T follicular helper cell (primary cell): Measurements from ENCODE around the gene MDN1.
"Not testable (repeated sequence)": the region's sequence is repeated elsewhere in the genome, so short reads cannot be mapped to it uniquely, and the experiment has no call there.

Experiments used
- DNase-seq: peaks from one replicate; pipeline ENCODE4 v3.0.0-alpha.2; 2020; ENCODE audit warnings: low read depth

The MDN1 gene

DNA sequence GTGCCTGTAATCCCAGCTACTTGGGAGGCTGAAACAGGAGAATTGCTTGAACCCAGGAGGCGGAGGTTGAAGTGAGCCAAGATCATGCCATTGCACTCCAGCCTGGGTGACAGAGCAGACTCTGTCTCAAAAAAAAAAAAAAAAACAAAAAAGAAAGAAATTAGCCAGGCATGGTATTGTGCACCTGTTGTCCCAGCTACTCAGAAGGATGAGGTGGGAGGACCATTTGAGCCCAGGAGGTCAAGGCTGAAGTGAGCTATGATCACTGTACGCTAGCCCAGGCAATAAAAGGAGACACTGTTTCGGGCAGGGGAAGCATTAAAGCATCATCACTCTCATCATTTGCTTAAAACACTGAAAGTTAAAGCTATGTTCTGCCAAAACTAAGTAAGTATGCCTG lies 6.2 kb downstream of the MDN1 start:
- DNase-seq = not testable (repeated sequence)

DNA sequence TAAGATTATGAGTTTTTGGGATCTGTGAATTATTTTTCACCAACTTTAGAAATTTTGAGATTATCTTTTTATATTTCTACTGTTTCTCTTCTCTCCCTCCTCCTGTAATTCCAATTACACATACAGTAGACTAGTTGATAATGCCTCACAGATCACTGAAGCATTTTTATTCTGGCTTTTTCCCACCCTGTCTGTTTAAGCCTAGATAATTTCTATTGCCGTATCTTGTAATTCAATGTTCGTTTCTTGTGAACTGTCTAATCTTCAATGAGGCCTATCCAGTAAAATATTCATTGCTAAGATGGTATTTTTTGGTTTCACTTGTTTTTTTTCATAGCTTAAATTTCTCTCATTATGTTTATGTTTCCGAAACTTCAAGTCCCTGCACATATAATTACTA lies 12.0 kb downstream of the MDN1 start:
- DNase-seq = no peak

DNA sequence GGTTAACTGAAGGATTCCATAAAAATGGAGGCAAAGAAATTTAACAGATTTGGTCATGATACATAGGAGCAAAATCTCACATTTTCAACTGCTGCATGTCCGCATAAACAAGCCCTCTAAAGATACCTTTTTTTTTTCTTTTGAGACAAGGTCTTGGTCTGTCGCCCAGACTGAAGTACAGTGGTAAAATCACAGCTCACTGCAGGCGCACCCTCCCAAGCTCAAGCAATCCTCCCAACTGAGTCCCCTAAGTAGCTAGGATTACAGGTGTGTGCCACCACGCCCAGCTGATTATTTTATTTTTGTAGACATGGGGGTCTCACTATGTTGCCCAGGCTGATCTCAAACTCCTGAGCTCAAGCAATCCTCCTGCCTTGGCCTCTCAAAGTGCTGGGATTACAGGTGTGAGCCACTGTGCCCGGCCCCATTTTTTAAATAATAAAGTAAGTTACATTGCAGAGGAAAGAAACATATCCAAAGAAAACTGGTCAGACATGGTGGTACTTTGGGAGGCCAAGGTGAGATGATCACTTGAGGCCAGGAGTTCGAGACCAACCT lies 13.7 kb downstream of the MDN1 start:
- DNase-seq = no peak

DNA sequence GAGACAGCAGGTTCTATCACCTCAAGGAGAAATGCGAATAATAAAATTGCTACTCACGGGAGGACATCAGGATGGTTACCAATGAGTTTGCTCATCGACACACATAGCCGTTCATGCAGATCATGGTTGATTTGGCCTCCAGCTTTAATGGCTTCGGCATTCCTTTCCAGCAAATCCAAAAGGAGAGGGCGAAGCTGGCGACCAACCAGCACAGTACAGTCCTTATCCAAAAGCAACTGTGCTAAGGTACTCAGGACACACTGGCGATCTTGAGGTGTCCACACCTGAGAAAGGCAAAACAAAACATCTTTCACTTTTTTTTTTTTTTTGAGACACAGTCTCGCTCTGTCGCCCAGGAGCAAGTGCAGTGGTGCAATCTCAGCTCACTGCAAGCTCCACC lies 16.3 kb downstream of the MDN1 start:
- DNase-seq = no peak

DNA sequence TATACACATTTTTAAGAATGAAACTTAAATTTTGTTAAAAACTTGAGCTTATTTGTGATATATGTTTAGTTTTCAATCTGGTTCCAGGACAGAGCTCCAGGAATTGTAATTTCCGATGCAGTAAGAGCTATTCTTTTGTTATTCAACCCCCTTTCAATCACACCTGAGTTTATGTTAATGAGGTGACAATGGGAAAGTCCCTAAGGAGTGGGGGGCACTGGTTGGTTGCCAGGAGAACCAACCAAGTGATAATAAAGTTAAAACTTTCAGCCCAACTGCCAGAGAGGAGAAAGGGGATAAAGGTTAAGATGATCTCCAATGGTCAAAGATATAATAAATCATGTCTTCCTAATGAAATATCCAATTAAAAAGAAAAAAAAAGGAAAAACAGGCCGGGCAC lies 19.8 kb downstream of the MDN1 start:
- DNase-seq = no peak

DNA sequence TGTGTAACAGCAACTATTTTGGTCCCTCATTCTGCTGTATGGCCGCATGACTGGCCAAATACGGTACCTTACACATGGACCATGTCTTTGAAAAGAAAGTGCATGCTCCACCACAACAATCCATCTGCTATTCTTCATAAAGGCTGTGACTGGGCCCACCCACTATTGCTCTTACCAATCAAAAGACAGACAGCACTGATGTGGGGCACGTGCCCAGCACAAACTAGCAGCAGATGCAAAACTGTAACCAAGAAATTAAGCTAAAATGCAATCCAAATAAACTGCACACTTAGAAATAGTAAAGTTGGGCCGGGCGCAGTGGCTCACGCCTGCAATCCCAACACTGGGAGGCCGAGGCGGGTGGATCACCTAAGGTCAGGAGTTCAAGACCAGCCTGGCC lies 20.5 kb downstream of the MDN1 start:
- DNase-seq = no peak

DNA sequence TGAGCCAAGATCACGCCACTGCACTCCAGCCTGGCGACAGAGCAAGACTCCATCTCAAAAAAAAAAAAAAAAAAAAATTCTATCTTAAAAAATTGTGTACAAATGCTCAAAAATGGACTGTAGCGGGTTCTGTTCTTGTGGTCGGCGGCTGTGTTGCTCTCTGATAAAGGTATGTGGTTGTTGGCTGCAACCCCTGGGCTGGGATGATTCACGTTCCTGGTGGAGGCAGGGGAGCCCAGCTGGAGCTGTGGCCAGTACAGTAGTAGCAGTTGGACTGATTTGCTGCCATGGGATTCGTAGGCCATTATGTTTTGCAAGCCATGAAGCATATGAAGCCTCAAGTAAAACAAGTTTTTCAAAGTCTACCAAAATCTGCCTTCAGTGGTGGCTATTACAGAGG lies 22.3 kb downstream of the MDN1 start:
- no peak for DNase-seq

DNA sequence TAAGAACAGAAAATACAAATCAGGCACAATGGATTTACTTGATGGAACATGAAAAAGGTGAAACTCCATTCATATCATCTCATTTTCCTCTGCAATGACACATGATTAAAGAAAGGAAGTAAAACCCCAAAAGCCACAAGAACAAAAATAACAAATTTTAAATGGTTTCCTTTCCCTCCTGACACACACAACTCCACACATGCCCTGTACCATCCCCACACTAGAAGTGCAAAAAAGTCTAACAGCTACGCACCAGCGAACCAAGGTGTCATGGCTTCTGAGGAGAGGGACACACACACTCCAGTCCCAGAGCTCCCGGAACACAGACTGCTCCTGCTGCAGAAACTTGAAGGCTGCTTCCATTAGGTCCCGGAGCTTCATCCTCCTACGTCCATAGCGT lies 25.3 kb downstream of the MDN1 start:
- no peak for DNase-seq

DNA sequence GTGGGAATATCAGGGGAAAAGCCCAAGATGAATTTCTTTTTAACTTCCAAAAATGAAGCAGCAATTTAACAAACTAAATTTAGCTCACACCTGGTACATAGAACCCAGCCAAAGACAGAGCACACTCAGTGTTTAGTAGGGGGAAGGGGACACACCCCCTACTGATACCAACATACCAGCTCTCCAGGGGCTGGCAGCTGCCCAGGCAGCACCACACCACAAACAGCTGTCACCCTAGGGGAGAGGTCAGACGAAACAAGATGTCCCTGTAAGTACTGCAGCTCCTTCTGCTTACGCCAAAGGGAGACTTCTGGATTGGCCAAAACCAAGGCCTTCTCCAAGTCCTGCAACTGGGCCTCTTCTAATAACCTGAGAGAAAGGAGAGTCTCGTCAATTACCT lies 26.0 kb downstream of the MDN1 start:
- no peak for DNase-seq

DNA sequence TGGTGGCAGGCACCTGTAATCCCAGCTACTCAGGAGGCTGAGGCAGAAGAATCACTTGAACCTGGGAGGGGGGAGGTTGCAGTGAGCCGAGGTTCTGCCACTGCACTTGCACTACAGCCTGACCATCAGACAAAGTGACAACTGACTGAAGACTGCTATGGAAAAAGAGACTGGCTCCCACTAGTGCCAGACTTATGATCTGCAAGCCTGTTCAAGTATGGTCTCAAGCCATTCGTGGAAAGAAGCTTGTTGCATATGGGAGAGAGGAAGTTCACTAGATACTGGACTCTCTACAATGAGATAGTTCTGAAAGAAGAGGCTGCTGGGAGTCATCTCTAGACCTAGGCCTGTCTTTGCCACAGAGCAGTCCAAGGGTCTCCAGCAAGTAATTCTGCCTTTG lies 26.7 kb downstream of the MDN1 start:
- no peak for DNase-seq

DNA sequence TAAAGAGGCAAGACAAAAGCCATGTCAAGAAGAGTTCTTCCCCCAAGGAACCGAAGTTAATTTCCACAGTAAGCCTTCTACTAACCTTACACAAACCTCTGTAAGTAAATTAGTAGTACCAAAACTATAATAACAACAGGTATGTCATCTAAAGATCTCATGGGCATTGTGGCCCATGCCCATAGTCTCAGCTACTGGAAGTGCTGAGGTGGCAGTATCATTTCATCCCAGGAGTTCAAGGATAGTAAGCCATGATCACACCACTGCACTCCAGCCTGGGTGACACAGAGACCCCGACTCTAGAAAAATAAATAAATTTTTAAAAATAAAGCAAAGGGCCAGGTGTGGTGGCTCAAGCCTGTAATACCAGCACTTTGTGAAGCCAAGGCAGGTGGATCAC lies 29.2 kb downstream of the MDN1 start:
- no peak for DNase-seq

DNA sequence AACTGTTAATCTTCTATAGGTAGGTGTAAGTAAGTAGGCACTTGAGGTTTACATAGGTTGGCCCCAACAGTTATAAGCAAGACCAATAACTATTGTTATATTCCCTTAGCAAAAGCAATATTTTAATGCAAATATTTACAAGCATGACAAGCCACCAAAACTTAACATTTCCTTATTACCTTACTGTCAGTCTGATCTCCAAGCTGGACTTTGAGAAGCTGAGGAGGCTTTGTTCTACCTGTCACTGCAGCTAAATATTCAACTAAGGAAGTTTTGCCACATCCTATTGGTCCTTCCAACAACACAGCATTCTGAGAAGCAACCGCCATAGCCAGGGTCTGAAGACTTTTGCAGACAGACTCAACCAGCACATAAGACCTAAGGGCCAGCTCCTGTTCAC lies 29.6 kb downstream of the MDN1 start:
- DNase-seq = no peak

DNA sequence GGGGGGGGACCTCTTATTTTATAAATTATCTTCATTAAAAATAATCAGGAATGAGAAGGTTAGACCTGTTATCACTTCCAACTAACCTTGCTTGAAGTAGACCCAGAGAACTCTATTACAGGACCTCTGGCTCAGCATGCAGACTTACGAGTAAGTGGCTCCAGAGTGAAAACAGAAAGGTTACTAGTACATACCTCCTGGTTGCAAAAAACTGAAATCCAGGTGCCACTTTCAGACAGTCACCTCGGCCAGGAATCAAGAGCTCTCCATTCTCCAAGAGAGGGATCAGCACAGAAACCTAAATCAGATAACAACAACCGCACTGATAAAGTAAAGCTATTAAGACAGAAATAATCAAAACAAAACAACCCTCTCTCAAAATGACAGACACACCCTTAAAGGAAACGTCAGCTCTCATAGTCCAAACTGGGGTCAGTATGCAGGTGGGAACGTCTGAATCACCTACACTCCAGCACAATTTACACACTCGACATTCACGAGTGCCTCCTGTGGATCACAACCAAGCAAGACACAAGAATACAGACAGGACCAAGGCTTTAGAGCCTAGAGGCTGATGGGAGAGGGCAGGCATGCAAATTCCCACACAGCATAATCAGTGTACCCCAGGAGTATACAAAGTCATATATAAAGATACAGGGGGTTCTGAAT lies 31.8 kb downstream of the MDN1 start:
- no peak for DNase-seq

DNA sequence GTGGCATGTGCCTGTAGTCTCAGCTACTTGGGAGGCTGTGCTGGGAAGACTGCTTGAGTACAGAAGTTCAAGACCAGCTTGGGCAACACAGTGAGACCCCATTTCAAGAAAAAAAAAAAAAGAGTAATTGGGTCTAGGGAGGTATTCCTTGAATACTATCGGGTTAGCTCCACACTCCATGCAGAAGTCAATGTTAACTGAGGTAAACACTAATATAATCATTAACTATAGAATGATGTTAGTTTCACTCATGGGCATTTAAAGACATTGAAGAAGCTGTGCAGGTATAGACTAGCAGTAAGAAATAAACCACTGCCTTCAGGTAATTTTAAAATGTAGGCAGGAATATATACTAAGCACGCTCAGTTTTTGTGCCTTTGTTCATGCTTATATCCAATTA lies 32.6 kb downstream of the MDN1 start:
- DNase-seq = no peak

DNA sequence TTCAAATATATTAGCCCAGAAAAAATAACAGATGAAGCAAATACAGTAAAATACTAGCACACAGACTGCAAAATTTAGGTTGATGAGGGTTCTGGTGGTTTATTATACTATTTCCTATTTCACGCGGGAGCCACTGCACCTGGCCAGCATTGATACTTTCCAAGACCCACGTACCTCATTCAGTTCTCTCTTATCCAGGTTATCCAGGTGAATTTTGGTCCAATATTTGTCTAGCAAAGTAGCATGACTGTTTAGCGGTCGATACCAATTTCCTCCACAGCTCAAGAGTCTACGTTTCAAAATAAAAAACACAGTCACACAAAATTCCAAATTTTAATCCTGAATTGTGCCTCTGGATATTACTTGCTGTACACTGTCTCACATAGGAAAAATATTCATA lies 34.8 kb downstream of the MDN1 start:
- DNase-seq = no peak

DNA sequence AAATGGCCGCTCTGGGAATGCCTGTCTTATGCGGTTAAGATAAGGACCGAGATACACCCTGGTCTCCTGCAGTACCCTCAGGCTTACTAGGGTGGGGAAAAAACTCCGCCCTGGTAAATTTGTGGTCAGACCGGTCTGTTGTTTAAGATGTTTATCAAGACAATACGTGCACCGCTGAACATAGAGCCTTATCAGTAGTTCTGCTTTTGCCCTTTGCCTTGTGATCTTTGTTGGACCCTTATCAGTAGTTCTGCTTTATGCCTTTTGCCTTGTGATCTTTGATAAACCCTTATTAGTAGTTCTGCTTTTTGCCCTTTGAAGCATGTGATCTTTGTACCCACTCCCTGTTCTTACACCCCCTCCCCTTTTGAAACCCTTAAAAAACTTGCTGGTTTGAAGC lies 36.3 kb downstream of the MDN1 start:
- not testable (repeated sequence) for DNase-seq

DNA sequence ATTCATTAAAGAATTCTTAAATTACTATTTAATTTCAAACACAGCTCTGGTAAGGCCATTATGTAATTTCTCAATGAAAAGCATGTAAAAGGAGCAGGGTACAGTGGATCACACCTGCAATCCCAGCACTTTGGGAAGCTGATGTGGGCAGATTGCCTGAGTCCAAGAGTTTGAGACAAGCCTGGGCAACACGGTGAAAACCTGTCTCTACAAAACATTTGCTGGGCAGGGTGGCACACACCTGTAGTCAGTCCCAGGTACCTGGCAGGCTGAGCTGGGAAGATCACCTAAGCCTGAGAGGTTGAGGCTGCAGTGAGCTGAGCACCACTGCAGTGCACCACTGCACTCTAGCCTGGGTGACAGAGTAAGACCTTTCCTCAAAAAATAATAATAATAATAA lies 37.4 kb downstream of the MDN1 start:
- DNase-seq = no peak

DNA sequence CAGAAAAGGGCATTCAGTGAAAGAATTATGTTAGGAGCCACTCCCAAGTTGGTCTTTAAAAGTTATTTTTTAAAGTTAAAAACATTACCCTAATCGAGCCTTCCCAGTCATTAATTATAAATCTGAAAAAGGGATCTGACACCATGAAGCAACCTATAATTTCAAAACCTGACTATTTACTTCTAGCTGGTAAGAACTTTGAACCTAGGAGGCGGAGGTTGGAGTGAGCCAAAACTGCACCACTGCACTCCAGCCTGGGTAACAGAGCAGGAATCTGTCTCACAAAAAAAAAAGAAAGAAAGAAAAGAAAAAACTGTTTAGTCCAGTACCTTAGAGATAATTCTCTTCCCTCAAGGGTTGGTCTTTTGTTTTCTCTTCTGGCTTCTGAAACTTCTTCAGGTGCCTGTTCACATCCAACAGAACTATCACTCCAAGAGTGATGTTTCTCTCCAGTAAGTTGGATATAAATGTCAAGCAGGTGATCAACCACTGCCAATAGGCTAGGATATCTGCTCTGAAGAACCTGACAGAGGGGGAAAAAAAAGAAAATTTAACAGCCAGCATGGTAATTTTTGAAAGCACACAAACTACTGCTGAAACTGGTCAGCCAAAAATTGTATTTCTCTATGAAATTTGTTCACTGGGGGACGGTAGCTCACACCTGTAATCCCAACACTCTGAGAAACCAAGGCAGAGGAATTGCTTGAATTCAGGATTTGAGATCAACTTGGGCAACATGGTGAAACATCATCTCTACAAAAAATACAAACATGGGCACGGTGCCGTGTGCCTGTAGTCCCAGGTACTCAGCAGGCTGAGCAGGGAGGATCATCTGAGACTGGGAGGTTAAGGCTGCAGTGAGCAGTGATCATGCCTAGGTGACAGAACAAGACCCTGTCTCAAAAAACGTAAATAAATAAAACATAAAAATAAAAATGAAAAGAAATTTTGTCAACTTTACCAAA lies 38.2 kb downstream of the MDN1 start:
- no peak for DNase-seq

DNA sequence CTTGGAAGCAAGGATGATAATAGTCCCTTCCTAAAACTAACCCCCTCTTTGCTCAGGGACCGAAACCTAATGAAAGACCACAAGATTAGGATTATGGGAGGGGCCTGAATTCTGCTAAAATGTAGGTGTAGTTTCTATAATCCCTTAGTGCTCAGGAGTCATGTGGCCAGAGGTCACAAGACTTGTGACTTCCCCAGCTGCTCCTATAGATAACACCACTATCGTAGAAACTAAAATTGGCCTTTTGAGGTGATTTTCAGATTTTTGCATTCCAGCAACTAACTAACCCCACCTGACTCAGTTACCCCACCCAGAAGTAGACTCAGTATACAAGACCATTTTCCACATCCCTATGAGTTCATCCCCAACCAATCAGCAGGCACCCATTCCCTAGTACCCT lies 42.1 kb downstream of the MDN1 start:
- DNase-seq = no peak

DNA sequence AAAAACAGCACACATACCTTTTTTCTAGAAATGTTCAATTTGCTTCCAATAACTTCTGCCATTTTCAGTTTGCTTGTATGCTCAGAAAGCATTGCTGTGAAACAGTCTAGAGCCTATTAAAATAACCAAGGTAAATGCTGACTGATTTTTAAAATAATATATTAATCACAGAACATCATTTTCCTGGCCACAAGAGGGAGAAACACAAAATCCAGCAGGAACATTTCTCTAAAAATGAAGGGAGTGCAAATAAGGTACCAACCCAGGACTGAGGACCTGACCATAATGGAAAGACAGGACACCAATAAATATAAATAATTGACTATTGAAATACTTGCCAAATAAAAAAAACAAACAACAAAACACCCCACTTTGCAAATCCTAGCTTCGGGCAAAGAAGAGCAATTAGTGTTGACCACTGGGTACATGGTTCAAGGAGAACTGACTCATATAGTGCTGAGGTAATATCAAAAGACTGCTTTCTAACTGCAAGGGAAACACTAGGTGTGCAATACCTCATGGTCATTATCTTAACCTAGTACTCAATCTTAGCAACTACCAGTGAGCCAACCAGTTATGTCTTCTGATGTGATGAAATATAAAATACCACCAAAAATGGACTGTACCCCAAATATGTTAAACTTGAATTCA lies 42.9 kb downstream of the MDN1 start:
- DNase-seq = no peak

DNA sequence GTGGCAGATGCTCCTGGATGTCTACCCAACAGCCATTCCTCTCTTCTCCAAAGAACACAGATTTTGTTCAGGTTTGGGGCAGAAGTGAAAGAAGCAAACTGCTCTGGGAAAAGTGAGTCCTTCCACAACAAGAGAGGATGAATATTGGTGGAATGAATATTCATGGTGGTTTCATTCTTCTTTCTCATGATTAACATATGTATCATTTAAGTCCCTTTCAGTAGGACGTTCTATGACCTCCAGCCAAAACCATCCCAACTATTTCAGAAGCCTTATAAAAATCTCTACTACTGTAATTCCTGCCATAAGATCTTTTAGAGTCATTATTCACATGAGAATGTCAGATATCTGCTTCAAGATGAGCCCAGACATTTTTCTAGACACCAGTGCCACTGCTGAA lies 44.4 kb downstream of the MDN1 start:
- no peak for DNase-seq

DNA sequence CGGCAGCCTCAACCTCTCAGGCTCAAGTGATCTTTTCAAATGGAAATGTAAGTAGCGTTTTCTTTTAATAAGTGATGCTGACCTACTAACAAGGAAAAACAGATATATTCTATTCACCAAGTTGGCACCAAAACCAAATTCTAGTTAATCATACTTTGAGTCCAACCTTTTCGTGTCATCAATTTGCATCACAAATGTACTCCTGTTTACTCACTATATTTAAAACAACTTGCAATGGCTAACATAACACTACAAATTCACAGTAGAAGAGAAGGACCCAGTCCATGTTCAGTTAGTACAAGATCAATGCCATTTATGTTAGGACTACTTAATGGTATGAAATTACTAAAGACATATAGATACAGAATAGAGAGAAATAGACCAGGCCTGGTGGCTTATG lies 50.0 kb downstream of the MDN1 start:
- DNase-seq = no peak

DNA sequence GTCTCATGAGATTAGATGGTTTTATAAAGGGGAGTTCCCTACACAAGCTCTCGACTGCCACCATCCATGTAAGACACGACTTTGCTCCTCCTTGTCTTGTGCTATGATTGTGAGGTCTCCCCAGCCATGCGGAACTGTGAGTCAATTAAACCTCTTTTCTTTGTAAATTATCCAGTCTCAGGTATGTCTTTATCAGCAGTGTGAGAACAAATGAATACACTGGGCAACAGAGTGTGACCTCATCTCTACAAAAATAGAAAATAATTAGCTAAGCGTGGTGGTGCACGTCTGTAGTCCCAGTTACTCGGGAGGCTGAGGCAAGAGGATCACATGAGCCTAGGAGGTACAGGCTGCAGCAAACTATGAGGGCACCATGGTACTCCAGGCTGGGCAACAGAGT lies 51.3 kb downstream of the MDN1 start:
- no peak for DNase-seq
